Endothelial cell (in vitro differentiated cells): Measurements from ENCODE around the gene PCDHGA4. TPM values are rescaled to one million over a fixed set of nuclear protein-coding genes. Genes with fewer than 3 reads are reported as not detected.

Source experiments
- DNase-seq: peaks from one replicate; pipeline ENCODE4 v3.0.0; 2021; ENCODE audit warnings: low spot score
- H3K27ac Mint-ChIP-seq: one replicate; pipeline ENCODE4 v1.8.0; 2021; ENCODE audit warnings: mixed read lengths, inconsistent platforms; ENCODE audit not compliant: unreplicated experiment
- H3K27me3 Mint-ChIP-seq: one replicate; pipeline ENCODE4 v1.8.0; 2021; ENCODE audit warnings: mild to moderate bottlenecking, moderate library complexity, mixed read lengths, inconsistent platforms; ENCODE audit not compliant: unreplicated experiment
- H3K36me3 Mint-ChIP-seq: one replicate; pipeline ENCODE4 v1.8.0; 2021; ENCODE audit warnings: mild to moderate bottlenecking, low read depth, mixed read lengths, inconsistent platforms; ENCODE audit not compliant: unreplicated experiment
- H3K4me1 Mint-ChIP-seq: one replicate; pipeline ENCODE4 v1.8.0; 2021; ENCODE audit warnings: mild to moderate bottlenecking, mixed read lengths, inconsistent platforms; ENCODE audit not compliant: unreplicated experiment
- H3K4me3 Mint-ChIP-seq: one replicate; pipeline ENCODE4 v1.8.0; 2021; ENCODE audit warnings: mild to moderate bottlenecking, mixed read lengths, inconsistent platforms; ENCODE audit not compliant: unreplicated experiment
- H3K9me3 Mint-ChIP-seq: one replicate; pipeline ENCODE4 v1.8.0; 2021; ENCODE audit warnings: mixed read lengths, inconsistent platforms; ENCODE audit not compliant: unreplicated experiment
- CTCF ChIP-seq: fragments of 200-600 bp; sonication (generic); IDR thresholded peaks from one replicate; pipeline ENCODE4 v1.5.0; 2021; ENCODE audit warnings: antibody characterized with exemption; ENCODE audit not compliant: unreplicated experiment
- total RNA-seq: library from RNA; stranded (reverse); fragmentation: NEBNext Ultra II Directional; extraction: Animal tissue kit (Norgen Biotek cat#: 25700); gene quantifications from one replicate; pipeline ENCODE4 v1.2.1, GENCODE V29; 2021; ENCODE audit not compliant: unreplicated experiment

Gene PCDHGA4
- total RNA-seq, 1 donor from 2014 or later: 2.0 TPM

- peak; percentile 63 for TF ChIP-seq CTCF
- Mint-ChIP-seq H3K27me3 (peaks cover 15% of the 10 kb centered on the region), H3K9me3 (peaks cover 44% of the 10 kb centered on the region), H3K4me1 (peaks cover 23% of the 10 kb centered on the region), H3K27ac (peak within 1 kb of the TSS; percentile 95), H3K36me3 (peaks cover 67% of the 10 kb centered on the region), H3K4me3 (peak within 1 kb of the TSS; percentile 70)
- DNase-seq: peak; percentile 26
These were observed 5.1 kb downstream of the PCDHGA4 start, which contains the start of gene PCDHGB2 for GRCh38 chr5:141359790-141360426. Gene PCDHGB2, plus strand, starts transcription at chr5:141359994. Its CDS starts 142 bp downstream, at chr5:141360136.

GRCh38 chr5:141360685-141361084 is 5.9 kb downstream of the PCDHGA4 start:
- no peak for DNase-seq

GRCh38 chr5:141362719-141363118 is 7.9 kb downstream of the PCDHGA4 start:
- H3K4me3 Mint-ChIP-seq: peak overlapping the region; percentile 68
- peaks cover 23% of the 10 kb centered on the region for H3K4me1 Mint-ChIP-seq
- peaks cover 62% of the 10 kb centered on the region for H3K36me3 Mint-ChIP-seq
- no peak for TF ChIP-seq CTCF
- DNase-seq: no peak
- no peak overlapping the region for H3K27ac Mint-ChIP-seq
- H3K9me3 Mint-ChIP-seq: peaks cover 44% of the 10 kb centered on the region
- H3K27me3 Mint-ChIP-seq: peaks cover 14% of the 10 kb centered on the region

More at GRCh38 chr5:141360685-141361084, 5.9 kb downstream of the PCDHGA4 start:
- Mint-ChIP-seq H3K4me3 (peak overlapping the region; percentile 70), H3K27ac (peak overlapping the region; percentile 67), H3K4me1 (peaks cover 23% of the 10 kb centered on the region), H3K36me3 (peaks cover 68% of the 10 kb centered on the region), H3K9me3 (peaks cover 51% of the 10 kb centered on the region), H3K27me3 (peaks cover 18% of the 10 kb centered on the region)
- TF ChIP-seq CTCF: no peak

GRCh38 chr5:141363952-141364660 is 9.3 kb downstream of the PCDHGA4 start, which contains the start of gene PCDHGA5:
Gene PCDHGA5, plus strand, starts transcription at chr5:141364162. Its CDS starts 169 bp downstream, at chr5:141364331.
- Mint-ChIP-seq H3K36me3 (peaks cover 62% of the 10 kb centered on the region), H3K27me3 (peaks cover 14% of the 10 kb centered on the region), H3K4me1 (peaks cover 18% of the 10 kb centered on the region), H3K4me3 (peak within 1 kb of the TSS; percentile 21), H3K9me3 (peaks cover 44% of the 10 kb centered on the region), H3K27ac (no peak within 1 kb of the TSS)
- no peak for DNase-seq
- no peak for TF ChIP-seq CTCF
